ENCODE data around the gene FLAD1. TPM values are rescaled to one million over a fixed set of nuclear protein-coding genes. Genes with fewer than 3 reads are reported as not detected.

The FLAD1 gene
- total and polyA plus RNA-seq, 2 of the 4 experiments (the other 2 are of a cell fraction) = 26.3 to 37.3 TPM

GRCh38 chr1:155011004-155011416 lies 27.9 kb downstream of the FLAD1 start:
- H3K9ac ChIP-seq (ENCODE audit: low read depth, low read length) = no peak overlapping the region
- dilution Hi-C loops (cut with HindIII; ENCODE audit: low sequenced_read_pairs, unreplicated experiment) = no loop called here
- peak overlapping the region; percentile 15 for H2AFZ ChIP-seq (replicated peaks; ENCODE audit: low read length, poor library complexity)
- peaks cover 3% of the 10 kb centered on the region; the same call in 1 of the 2 replicates for H3K4me1 ChIP-seq (ENCODE audit: control insufficient read depth, insufficient read depth, low read length)
- no peaks in the 10 kb centered on the region for H3K9me3 ChIP-seq (ENCODE audit: control insufficient read depth, insufficient read depth, low read length)
- H3K4ac ChIP-seq (ENCODE audit: low read depth, low read length) = no peak overlapping the region
- H2BK15ac ChIP-seq (ENCODE audit: low read depth, low read length) = no peak overlapping the region
- no peak overlapping the region for H3K4me3 ChIP-seq (ENCODE audit: insufficient read depth, low read depth, low read length)
- H3K27me3 ChIP-seq (ENCODE audit: control insufficient read depth, insufficient read depth, low read length) = no peaks in the 10 kb centered on the region
- no peak overlapping the region for H3K18ac ChIP-seq (ENCODE audit: low read depth, low read length)
- H2BK5ac ChIP-seq (ENCODE audit: low read depth, low read length, poor library complexity, severe bottlenecking) = no peak overlapping the region
- POLR2A ChIA-PET (ENCODE audit: unreplicated experiment) = no interaction called here
- no peak for DNase-seq
- no peak overlapping the region for H3K27ac ChIP-seq (ENCODE audit: insufficient read depth, low read length)
- in situ Hi-C loops (cut with MboI; ENCODE audit: low sequenced_read_pairs) = no loop called here
- peaks cover 16% of the 10 kb centered on the region for H3K36me3 ChIP-seq (ENCODE audit: control insufficient read depth, insufficient read depth, low read length)
- no peak overlapping the region for H3K4me2 ChIP-seq (ENCODE audit: low read depth, low read length)
- H3K23ac ChIP-seq (ENCODE audit: low read depth, low read length) = no peak overlapping the region
- intact Hi-C loops (cut with micrococcal nuclease) = no loop called here
- CTCF ChIA-PET = no interaction called here
- H4K8ac ChIP-seq (ENCODE audit: low read depth in 2 of 2, low read length in 2 of 2) = no peak overlapping the region
- ATAC-seq (ENCODE audit: low read depth) = no peak
- peaks cover 19% of the 10 kb centered on the region for H4K20me1 ChIP-seq (ENCODE audit: insufficient read depth, low read length)
- peaks cover 0 to 38% of the 10 kb centered on the region in 2 experiments; a peak in 2 of 4 replicates for H3K79me1 ChIP-seq (ENCODE audit: low read depth in 1 of 2, low read length in 2 of 2)
- no CpG with 5 or more reads among the region's 5 CpGs for WGBS, 2 experiments (ENCODE audit: extremely low coverage in 2 of 2, insufficient read length in 1 of 2)
- no peak overlapping the region for H3K56ac ChIP-seq (ENCODE audit: extremely low read depth, insufficient read depth, low read length)
- H4K5ac ChIP-seq (ENCODE audit: low read depth, low read length) = no peak overlapping the region
- no TSS peak for BruUV-seq (replicated peaks)
- no peak overlapping the region for H3K14ac ChIP-seq (replicated peaks; ENCODE audit: low read depth, low read length)
- H2BK20ac ChIP-seq (ENCODE audit: low read depth, low read length) = no peak overlapping the region
- H3K9me1 ChIP-seq (ENCODE audit: insufficient read depth, low read length) = peaks cover 4% of the 10 kb centered on the region; the same call in 1 of the 2 replicates
- H2BK120ac ChIP-seq (ENCODE audit: low read depth, low read length) = no peak overlapping the region
- TF ChIP-seq RCOR1 (IDR thresholded peaks at IDR 0.05; ENCODE audit: insufficient replicate concordance, low read length) (no peak), USF2 (IDR thresholded peaks at IDR 0.05; ENCODE audit: low read depth, low read length) (no peak), MAZ (IDR thresholded peaks at IDR 0.05; ENCODE audit: borderline replicate concordance, low read depth, low read length) (no peak), FOS (IDR thresholded peaks at IDR 0.05; ENCODE audit: low read depth, low read length) (no peak), ELK1 (IDR thresholded peaks at IDR 0.05; ENCODE audit: borderline replicate concordance, low read depth, low read length) (no peak), RFX5 (IDR thresholded peaks at IDR 0.05; ENCODE audit: low read depth, low read length) (no peak), SMC3 (IDR thresholded peaks at IDR 0.05; ENCODE audit: low read depth, low read length) (no peak), MAFK (IDR thresholded peaks at IDR 0.05; ENCODE audit: low read depth, low read length) (no peak)
- H2AK9ac ChIP-seq (replicated peaks; ENCODE audit: low read depth, low read length, poor library complexity) = peak overlapping the region; percentile 15
- no peak overlapping the region for H4K91ac ChIP-seq (ENCODE audit: insufficient read depth, low read depth, low read length)
- H2AK5ac ChIP-seq (ENCODE audit: low read depth, low read length) = no peak overlapping the region
